GM13977 (cell line): ENCODE measurements around the gene PDZD8.
"Not testable (repeated sequence)": the region's sequence is repeated elsewhere in the genome, so short reads cannot be mapped to it uniquely, and the experiment has no call there.

Experiments
- DNase-seq: peaks from one replicate; pipeline ENCODE4 v3.0.0; 2012; ENCODE audit warnings: low spot score
- CTCF ChIP-seq: IDR thresholded peaks from 2 replicates; pipeline ENCODE4 v1.5.1; 2012; ENCODE audit warnings: mild to moderate bottlenecking, control low read depth; ENCODE audit not compliant: insufficient read depth; ENCODE audit errors: extremely low read depth, missing control alignments
- in situ Hi-C: fragments of 300-500 bp; cut with MboI; formaldehyde crosslinking; loops from one replicate; pipeline ENCODE4 v1.12.0; 2022; ENCODE audit warnings: low sequenced_read_pairs, low pct_unique_long_range_greater_than_20kb, mixed read lengths, inconsistent platforms; ENCODE audit not compliant: unreplicated experiment

The PDZD8 gene

GRCh38 chr10:117306674-117307073, 68.6 kb downstream of the PDZD8 start:
- no peak for DNase-seq
- TF ChIP-seq CTCF, result no peak
- in situ Hi-C loops, result no loop called here

GRCh38 chr10:117303451-117303850, 71.8 kb downstream of the PDZD8 start:
- DNase-seq, in situ Hi-C loops: not testable (repeated sequence)

GRCh38 chr10:117300671-117301070, 74.6 kb downstream of the PDZD8 start:
- in situ Hi-C loops, result no loop called here

GRCh38 chr10:117299435-117299834, 75.8 kb downstream of the PDZD8 start:
- TF ChIP-seq CTCF, result no peak
- DNase-seq, result no peak
- in situ Hi-C loops, result no loop called here

More at GRCh38 chr10:117300671-117301070, 74.6 kb downstream of the PDZD8 start:
- DNase-seq, result no peak
- no peak for TF ChIP-seq CTCF

GRCh38 chr10:117298219-117298618, 77.0 kb downstream of the PDZD8 start:
- DNase-seq, result no peak
- in situ Hi-C loops, result no loop called here
- no peak for TF ChIP-seq CTCF

- no peak for DNase-seq
- TF ChIP-seq CTCF, result no peak
- in situ Hi-C loops, result no loop called here
These were observed 80.5 kb downstream of the PDZD8 start for GRCh38 chr10:117294735-117295134.

- DNase-seq, result no peak
- in situ Hi-C loops, result no loop called here
- TF ChIP-seq CTCF, result no peak
These were observed 81.1 kb downstream of the PDZD8 start for GRCh38 chr10:117294039-117294645.

GRCh38 chr10:117290872-117291271, 84.4 kb downstream of the PDZD8 start:
- in situ Hi-C loops, DNase-seq: not testable (repeated sequence)
